Mesothelial cell of epicardium (in vitro differentiated cells): ENCODE data around the gene RAB3C. TPM values are rescaled to one million over a fixed set of nuclear protein-coding genes. Genes with fewer than 3 reads are reported as not detected.

Experiments used
- DNase-seq, 2 experiments: peaks; one replicate each; pipeline ENCODE4 v3.0.0; 2021; ENCODE audit warnings: low spot score in 2 of 2; ENCODE audit not compliant: unreplicated experiment in 2 of 2
- H3K27ac Mint-ChIP-seq: 2 replicates; pipeline ENCODE4 v1.8.0; 2021; ENCODE audit warnings: mixed read lengths
- H3K27me3 Mint-ChIP-seq: 2 replicates; pipeline ENCODE4 v1.8.0; 2021; ENCODE audit warnings: low read depth, mixed read lengths
- H3K36me3 Mint-ChIP-seq: 2 replicates; pipeline ENCODE4 v1.8.0; 2021; ENCODE audit warnings: mixed read lengths
- H3K4me1 Mint-ChIP-seq: 2 replicates; pipeline ENCODE4 v1.8.0; 2021; ENCODE audit warnings: mixed read lengths
- H3K4me3 Mint-ChIP-seq: 2 replicates; pipeline ENCODE4 v1.8.0; 2021; ENCODE audit warnings: mild to moderate bottlenecking, moderate library complexity, mixed read lengths
- H3K9me3 Mint-ChIP-seq: 2 replicates; pipeline ENCODE4 v1.8.0; 2021; ENCODE audit warnings: mixed read lengths
- total RNA-seq: library from RNA; stranded (reverse); gene quantifications from 3 replicates; pipeline ENCODE4 v1.2.1, GENCODE V29; 2021
- TF ChIP-seq, protein P1 (sequence below): fragments of 200-600 bp; sonication (generic); IDR thresholded peaks from one replicate; pipeline ENCODE4 v1.5.0; 2021; ENCODE audit warnings: antibody characterized with exemption; ENCODE audit not compliant: unreplicated experiment

The RAB3C gene
- total RNA-seq, 1 donor from 2014 or later = 1.2 TPM

DNA sequence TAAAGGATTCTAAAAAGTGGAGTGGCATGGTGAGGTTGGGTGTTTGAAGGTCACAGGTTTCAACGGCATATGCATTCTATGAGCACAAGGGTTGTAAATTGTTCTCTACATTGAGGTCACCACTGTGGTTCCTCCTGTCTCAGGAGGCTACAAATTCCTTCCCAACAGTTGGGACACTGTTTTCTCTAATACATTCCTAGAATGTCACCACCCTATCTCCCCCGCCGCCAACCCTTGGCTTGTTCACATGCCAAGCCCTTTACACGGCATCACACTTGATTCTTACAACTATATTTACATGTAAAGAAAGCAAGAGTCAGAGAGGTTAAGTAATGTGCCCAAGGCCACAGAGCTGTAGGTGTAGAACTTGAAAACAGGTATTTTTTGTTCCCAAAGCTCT lies 315.1 kb downstream of the RAB3C start:
- Mint-ChIP-seq H3K4me1 (peaks cover 10% of the 10 kb centered on the region), H3K27ac (no peak overlapping the region)

DNA sequence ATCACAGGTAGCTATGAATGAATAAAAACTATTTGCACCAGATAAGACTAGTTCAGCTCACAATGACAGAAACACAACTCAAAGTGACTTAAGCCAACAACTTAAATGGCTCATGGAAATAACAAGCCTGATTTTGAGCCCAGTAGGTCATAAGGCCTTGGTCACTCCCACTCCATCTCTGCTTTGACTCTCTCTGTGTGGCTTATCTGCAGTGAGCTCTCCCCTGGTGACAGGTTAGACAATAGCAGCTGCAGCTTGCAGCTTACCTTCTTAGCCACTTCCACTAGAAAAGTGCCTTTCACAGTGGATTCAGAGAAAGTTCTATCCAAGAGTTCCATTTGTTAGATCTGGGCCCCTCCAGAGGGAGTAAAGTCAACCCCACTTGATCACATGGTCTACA lies 315.7 kb downstream of the RAB3C start:
- Mint-ChIP-seq H3K27ac (no peak overlapping the region), H3K36me3 (no peaks in the 10 kb centered on the region), H3K9me3 (no peaks in the 10 kb centered on the region), H3K4me1 (peaks cover 10% of the 10 kb centered on the region), H3K4me3 (no peak overlapping the region), H3K27me3 (no peaks in the 10 kb centered on the region)
- no peak for DNase-seq
- TF ChIP-seq, protein P1, sequence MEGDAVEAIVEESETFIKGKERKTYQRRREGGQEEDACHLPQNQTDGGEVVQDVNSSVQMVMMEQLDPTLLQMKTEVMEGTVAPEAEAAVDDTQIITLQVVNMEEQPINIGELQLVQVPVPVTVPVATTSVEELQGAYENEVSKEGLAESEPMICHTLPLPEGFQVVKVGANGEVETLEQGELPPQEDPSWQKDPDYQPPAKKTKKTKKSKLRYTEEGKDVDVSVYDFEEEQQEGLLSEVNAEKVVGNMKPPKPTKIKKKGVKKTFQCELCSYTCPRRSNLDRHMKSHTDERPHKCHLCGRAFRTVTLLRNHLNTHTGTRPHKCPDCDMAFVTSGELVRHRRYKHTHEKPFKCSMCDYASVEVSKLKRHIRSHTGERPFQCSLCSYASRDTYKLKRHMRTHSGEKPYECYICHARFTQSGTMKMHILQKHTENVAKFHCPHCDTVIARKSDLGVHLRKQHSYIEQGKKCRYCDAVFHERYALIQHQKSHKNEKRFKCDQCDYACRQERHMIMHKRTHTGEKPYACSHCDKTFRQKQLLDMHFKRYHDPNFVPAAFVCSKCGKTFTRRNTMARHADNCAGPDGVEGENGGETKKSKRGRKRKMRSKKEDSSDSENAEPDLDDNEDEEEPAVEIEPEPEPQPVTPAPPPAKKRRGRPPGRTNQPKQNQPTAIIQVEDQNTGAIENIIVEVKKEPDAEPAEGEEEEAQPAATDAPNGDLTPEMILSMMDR = no peak

More for the DNA sequence above, 315.1 kb downstream of the RAB3C start:
- no peaks in the 10 kb centered on the region for H3K27me3 Mint-ChIP-seq
- TF ChIP-seq, protein P1 = no peak
- no peak overlapping the region for H3K4me3 Mint-ChIP-seq
- no peak for DNase-seq
- no peaks in the 10 kb centered on the region for H3K9me3 Mint-ChIP-seq
- H3K36me3 Mint-ChIP-seq = no peaks in the 10 kb centered on the region

DNA sequence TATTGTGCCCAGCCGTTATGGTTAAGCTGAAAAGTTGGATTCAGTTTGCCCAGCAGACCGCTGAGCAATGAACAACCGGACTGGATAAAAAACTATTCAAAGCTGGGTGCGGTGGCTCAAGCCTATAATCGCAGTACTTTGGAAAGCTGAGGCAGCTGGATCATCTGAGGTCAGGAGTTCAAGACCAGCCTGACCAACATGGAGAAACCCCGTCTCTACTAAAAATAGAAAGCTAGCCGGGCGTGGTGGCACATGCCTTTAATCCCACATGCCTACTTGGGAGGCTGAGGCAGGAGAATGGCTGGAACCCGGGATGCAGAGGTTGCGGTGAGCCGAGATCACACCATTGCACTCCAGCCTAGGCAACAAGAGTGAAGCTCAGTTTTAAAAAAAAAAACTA lies 318.4 kb downstream of the RAB3C start:
- Mint-ChIP-seq H3K27ac (no peak overlapping the region), H3K9me3 (peaks cover 6% of the 10 kb centered on the region), H3K4me3 (no peak overlapping the region), H3K36me3 (no peaks in the 10 kb centered on the region), H3K4me1 (peaks cover 6% of the 10 kb centered on the region), H3K27me3 (no peaks in the 10 kb centered on the region)
- DNase-seq = no peak
- TF ChIP-seq, protein P1 = no peak

DNA sequence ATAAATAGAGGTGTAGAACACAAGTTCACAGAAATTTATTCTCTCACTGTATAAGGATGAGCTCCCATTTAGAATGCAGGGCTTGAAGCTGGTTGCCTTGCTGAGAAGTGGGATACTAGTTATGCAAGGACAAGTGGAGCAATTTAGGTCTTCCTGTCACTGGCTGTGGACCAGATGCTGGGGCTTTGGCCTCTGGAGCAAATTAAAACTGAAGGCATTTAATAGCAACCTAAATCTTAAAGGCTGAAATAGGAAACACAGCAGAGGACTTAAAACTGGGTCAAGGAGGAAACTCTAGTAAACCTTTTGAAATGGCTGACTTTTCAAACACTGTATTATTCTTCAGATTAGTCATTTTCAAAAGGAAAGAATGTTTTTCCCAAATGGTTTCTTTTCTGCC lies 319.4 kb downstream of the RAB3C start:
- Mint-ChIP-seq H3K4me1 (peaks cover 6% of the 10 kb centered on the region), H3K27me3 (no peaks in the 10 kb centered on the region), H3K9me3 (peaks cover 14% of the 10 kb centered on the region), H3K36me3 (peaks cover 1% of the 10 kb centered on the region), H3K4me3 (no peak overlapping the region), H3K27ac (no peak overlapping the region)
- TF ChIP-seq, protein P1 = no peak
- no peak for DNase-seq

DNA sequence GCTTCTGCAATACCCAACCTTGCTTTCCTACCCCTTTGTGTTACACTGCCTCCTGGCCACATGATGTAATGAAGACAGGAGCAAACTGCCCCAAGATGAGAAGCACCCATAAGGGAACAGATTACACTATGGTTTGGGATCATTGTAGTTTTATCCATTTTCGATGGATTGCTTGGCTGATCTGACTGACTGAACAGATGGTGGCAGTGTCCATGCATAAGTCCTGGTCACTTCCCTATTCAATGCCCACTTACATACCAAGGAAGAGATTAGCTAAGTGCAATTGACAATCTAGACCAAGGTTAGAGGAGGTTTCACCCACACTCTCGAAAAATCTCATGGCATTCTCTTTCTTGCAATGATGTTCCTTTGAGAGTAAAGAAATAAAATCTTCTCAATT lies 319.9 kb downstream of the RAB3C start:
- Mint-ChIP-seq H3K36me3 (peaks cover 1% of the 10 kb centered on the region), H3K4me1 (peaks cover 6% of the 10 kb centered on the region), H3K27ac (no peak overlapping the region), H3K9me3 (peaks cover 14% of the 10 kb centered on the region), H3K27me3 (no peaks in the 10 kb centered on the region), H3K4me3 (no peak overlapping the region)
- no peak for DNase-seq
- TF ChIP-seq, protein P1 = no peak

DNA sequence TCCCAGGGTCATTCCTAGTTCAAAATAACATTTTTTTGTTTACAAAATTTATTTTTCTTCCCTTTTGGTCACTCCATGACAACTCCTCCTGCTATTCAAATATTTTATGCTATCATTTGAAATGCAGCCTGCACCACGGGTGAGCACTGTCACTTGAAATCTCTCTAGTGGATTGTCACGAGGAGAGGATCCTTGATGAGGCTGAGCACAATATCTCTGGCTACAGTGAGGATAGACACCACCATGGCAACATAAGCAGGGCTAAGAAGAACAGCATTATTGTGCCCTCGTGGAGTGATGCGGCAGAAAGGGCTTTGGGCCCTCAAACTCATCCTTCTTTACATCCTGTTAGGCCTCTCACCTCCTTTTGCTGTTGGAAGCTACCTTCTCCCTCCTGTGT lies 321.9 kb downstream of the RAB3C start:
- H3K27me3 Mint-ChIP-seq = no peaks in the 10 kb centered on the region
- H3K4me1 Mint-ChIP-seq = peaks cover 6% of the 10 kb centered on the region
- H3K36me3 Mint-ChIP-seq = peaks cover 1% of the 10 kb centered on the region
- H3K4me3 Mint-ChIP-seq = no peak overlapping the region
- DNase-seq = no peak
- TF ChIP-seq, protein P1 = no peak
- no peak overlapping the region for H3K27ac Mint-ChIP-seq
- peaks cover 14% of the 10 kb centered on the region for H3K9me3 Mint-ChIP-seq
